Epidermal melanocyte (primary cell): Measurements from ENCODE around the gene SPSB3.

Source experiments
- DNase-seq: peaks from one replicate; pipeline ENCODE4 v3.0.0; 2011; ENCODE audit warnings: low spot score; ENCODE audit not compliant: insufficient read length

SPSB3 gene

GRCh38 chr16:1788708-1789100, 6.3 kb upstream of the SPSB3 start:
- DNase-seq, result no peak

- no peak for DNase-seq
Observed at GRCh38 chr16:1788095-1788707, 5.8 kb upstream of the SPSB3 start.

- DNase-seq, result no peak
Observed at GRCh38 chr16:1787322-1788094, 5.1 kb upstream of the SPSB3 start.

- no peak for DNase-seq
Observed at GRCh38 chr16:1787056-1787321, 4.6 kb upstream of the SPSB3 start.

GRCh38 chr16:1786242-1787055, 4.1 kb upstream of the SPSB3 start:
- DNase-seq, result no peak

- no peak for DNase-seq
Observed at GRCh38 chr16:1785846-1786170, 3.4 kb upstream of the SPSB3 start.

GRCh38 chr16:1784977-1785845, 2.8 kb upstream of the SPSB3 start:
- DNase-seq, result no peak

- no peak for DNase-seq
Observed at GRCh38 chr16:1781758-1782407, 488 bp downstream of the SPSB3 start.

GRCh38 chr16:1781254-1781653, 1.1 kb downstream of the SPSB3 start:
- no peak for DNase-seq

- DNase-seq, result no peak
Observed at GRCh38 chr16:1780677-1781072, 1.7 kb downstream of the SPSB3 start.

- no peak for DNase-seq
Observed at GRCh38 chr16:1779741-1780676, 2.4 kb downstream of the SPSB3 start.

- DNase-seq, result no peak
Observed at GRCh38 chr16:1779234-1779701, 3.1 kb downstream of the SPSB3 start.

GRCh38 chr16:1778200-1779179, 3.9 kb downstream of the SPSB3 start:
- no peak for DNase-seq

- no peak for DNase-seq
Observed at GRCh38 chr16:1777375-1778199, 4.8 kb downstream of the SPSB3 start.

- DNase-seq, result no peak
Observed at GRCh38 chr16:1776991-1777374, 5.4 kb downstream of the SPSB3 start.

GRCh38 chr16:1776672-1776955, 5.8 kb downstream of the SPSB3 start:
- DNase-seq, result no peak

- DNase-seq, result no peak
Observed at GRCh38 chr16:1775846-1776671, 6.3 kb downstream of the SPSB3 start.
